CD4-positive, alpha-beta T cell (primary cell): ENCODE measurements around the gene STIMATE. TPM values are rescaled to one million over a fixed set of nuclear protein-coding genes. Genes with fewer than 3 reads are reported as not detected.
A peak's percentile ranks its signal among the peaks of the same experiment; 100 is the strongest.

Experiments
- ATAC-seq: fragments of 200-7000 bp; cut with Tn5 transposase; one replicate; pipeline ENCODE4 v1.10.0; 2022; ENCODE audit warnings: mild to moderate bottlenecking; ENCODE audit not compliant: poor library complexity
- CTCF ChIA-PET: fragments of 350-600 bp; sonication (Branson Sonifier 250); formaldehyde crosslinking; loops from one replicate; lab custom pipeline; 2021; ENCODE audit warnings: antibody characterized with exemption, inconsistent platforms; lab: Charles Lee
- POLR2A ChIA-PET: fragments of 350-600 bp; sonication (Branson Sonifier 250); formaldehyde crosslinking; loops from one replicate; lab custom pipeline; 2021; ENCODE audit warnings: antibody characterized with exemption, inconsistent platforms; lab: Charles Lee
- DNase-seq, 14 experiments: peaks; one replicate each; pipeline ENCODE4 v3.0.0-alpha.2; 2013 to 2020; ENCODE audit warnings: mixed read lengths in 2 of 14
- H3K27ac ChIP-seq, 2 donors: one replicate each; pipeline versions ENCODE4 v1.5.1 to v1.7.0; 2013; ENCODE audit warnings: low read length in 2 of 2, low read depth in 1 of 2, mild to moderate bottlenecking in 1 of 2
- H3K27me3 ChIP-seq, 2 experiments: 1 replicate in 1 of 2; 2 replicates in 1 of 2; pipeline versions ENCODE4 v1.6.1 to v1.7.0; 2013; ENCODE audit warnings: low read length in 2 of 2, control low read depth in 1 of 2, mild to moderate bottlenecking in 1 of 2, moderate library complexity in 1 of 2; ENCODE audit not compliant: insufficient read depth in 2 of 2, control insufficient read depth in 1 of 2
- H3K36me3 ChIP-seq: one replicate; pipeline ENCODE4 v1.6.1; 2013; ENCODE audit warnings: low read length, control low read depth; ENCODE audit not compliant: insufficient read depth
- H3K4me1 ChIP-seq: one replicate; pipeline ENCODE4 v1.6.1; 2013; ENCODE audit warnings: low read length, control low read depth; ENCODE audit not compliant: insufficient read depth
- H3K4me3 ChIP-seq: one replicate; pipeline ENCODE4 v1.5.1; 2013; ENCODE audit warnings: mild to moderate bottlenecking, low read length, moderate library complexity
- H3K9me3 ChIP-seq, 2 experiments: 1 replicate in 1 of 2; 2 replicates in 1 of 2; pipeline versions ENCODE4 v1.6.1 to v1.7.0; 2013; ENCODE audit warnings: low read length in 2 of 2, mild to moderate bottlenecking in 2 of 2, control low read depth in 1 of 2, moderate library complexity in 1 of 2; ENCODE audit not compliant: control insufficient read depth in 1 of 2, insufficient read depth in 1 of 2
- H3K27ac Mint-ChIP-seq: one replicate; pipeline ENCODE4 v1.8.0; 2020; ENCODE audit warnings: mixed read lengths
- H3K27me3 Mint-ChIP-seq: one replicate; pipeline ENCODE4 v1.8.0; 2021; ENCODE audit warnings: mixed read lengths
- H3K36me3 Mint-ChIP-seq: one replicate; pipeline ENCODE4 v1.8.0; 2021; ENCODE audit warnings: low read depth, mixed read lengths
- H3K4me1 Mint-ChIP-seq: one replicate; pipeline ENCODE4 v1.8.0; 2021; ENCODE audit warnings: low read depth, mixed read lengths
- H3K4me3 Mint-ChIP-seq: one replicate; pipeline ENCODE4 v1.8.0; 2020; ENCODE audit warnings: mild to moderate bottlenecking, mixed read lengths
- H3K9me3 Mint-ChIP-seq: one replicate; pipeline ENCODE4 v1.8.0; 2020; ENCODE audit warnings: mixed read lengths
- intact Hi-C, 2 experiments: fragments of 100-400 bp; cut with DNase I in 1 of 2; cut with micrococcal nuclease in 1 of 2; formaldehyde crosslinking; loops; one replicate each; pipeline versions ENCODE4 v1.15.1 to v1.9.0; 2023 to 2025; cut with DNase I, micrococcal nuclease
- total RNA-seq, 174 experiments: library from RNA in 2 of 174; stranded (reverse) in 2 of 174; gene quantifications; one replicate each; pipeline ENCODE4 v1.2.3 and lab custom pipeline; 2021 to 2026
- TF ChIP-seq, protein P1 (sequence below): fragments of 200-600 bp; IDR thresholded peaks from one replicate; pipeline ENCODE4 v1.8.0; 2022; ENCODE audit warnings: antibody characterized with exemption, mild to moderate bottlenecking

STIMATE gene
- total RNA-seq, 2 experiments from 2014 or later = 39.8 to 42.6 TPM

DNA sequence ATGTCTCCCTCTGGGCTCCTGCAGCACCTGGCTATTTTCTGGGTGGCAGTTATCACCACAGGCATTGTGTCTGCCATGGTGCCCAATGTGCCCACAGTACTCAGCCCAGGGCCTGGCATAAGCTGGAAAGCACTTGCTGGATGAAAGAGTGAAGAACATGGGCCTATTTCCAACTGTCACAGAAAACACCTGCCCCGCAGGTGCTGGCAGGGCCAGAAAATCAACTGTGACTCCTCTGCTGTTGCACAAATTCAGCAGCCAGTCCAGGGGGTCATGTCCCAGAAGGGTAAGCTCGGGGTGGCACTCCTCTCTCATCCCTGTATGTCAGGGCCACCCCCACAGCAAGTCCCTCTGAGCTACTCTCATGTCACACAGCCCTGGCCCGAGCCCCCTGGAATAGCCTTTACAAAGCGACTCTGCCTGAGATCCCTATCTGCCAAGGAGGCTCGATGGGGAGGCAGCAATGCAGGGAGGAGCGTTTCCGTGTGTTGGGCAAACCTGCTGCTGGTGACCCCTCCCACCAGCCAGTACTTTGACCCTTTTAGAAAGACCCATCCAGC is 85.8 kb downstream of the STIMATE start:
- no peaks in the 10 kb centered on the region for H3K4me1 ChIP-seq
- Mint-ChIP-seq H3K4me1 (peaks cover 12% of the 10 kb centered on the region), H3K4me3 (no peak overlapping the region), H3K9me3 (no peaks in the 10 kb centered on the region), H3K27me3 (no peaks in the 10 kb centered on the region), H3K27ac (no peak overlapping the region), H3K36me3 (no peaks in the 10 kb centered on the region)
- ATAC-seq = no peak
- H3K4me3 ChIP-seq = no peak overlapping the region
- H3K36me3 ChIP-seq = no peaks in the 10 kb centered on the region
- CTCF ChIA-PET = interaction anchor here (1.8 kb wide), 1 partner anchor 11 kb away, joined by 4 read pairs; no protein-coding TSS in a partner anchor
- POLR2A ChIA-PET = interaction anchor here (0.9 kb wide), 1 partner anchor 13 kb away, joined by 3 read pairs; no protein-coding TSS in a partner anchor
- H3K9me3 ChIP-seq = no peaks in the 10 kb centered on the region
- no peak overlapping the region for H3K27ac ChIP-seq
- H3K27me3 ChIP-seq = no peaks in the 10 kb centered on the region
- DNase-seq = no peak
- intact Hi-C loops = no loop called here
- TF ChIP-seq, protein P1, sequence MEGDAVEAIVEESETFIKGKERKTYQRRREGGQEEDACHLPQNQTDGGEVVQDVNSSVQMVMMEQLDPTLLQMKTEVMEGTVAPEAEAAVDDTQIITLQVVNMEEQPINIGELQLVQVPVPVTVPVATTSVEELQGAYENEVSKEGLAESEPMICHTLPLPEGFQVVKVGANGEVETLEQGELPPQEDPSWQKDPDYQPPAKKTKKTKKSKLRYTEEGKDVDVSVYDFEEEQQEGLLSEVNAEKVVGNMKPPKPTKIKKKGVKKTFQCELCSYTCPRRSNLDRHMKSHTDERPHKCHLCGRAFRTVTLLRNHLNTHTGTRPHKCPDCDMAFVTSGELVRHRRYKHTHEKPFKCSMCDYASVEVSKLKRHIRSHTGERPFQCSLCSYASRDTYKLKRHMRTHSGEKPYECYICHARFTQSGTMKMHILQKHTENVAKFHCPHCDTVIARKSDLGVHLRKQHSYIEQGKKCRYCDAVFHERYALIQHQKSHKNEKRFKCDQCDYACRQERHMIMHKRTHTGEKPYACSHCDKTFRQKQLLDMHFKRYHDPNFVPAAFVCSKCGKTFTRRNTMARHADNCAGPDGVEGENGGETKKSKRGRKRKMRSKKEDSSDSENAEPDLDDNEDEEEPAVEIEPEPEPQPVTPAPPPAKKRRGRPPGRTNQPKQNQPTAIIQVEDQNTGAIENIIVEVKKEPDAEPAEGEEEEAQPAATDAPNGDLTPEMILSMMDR = no peak

DNA sequence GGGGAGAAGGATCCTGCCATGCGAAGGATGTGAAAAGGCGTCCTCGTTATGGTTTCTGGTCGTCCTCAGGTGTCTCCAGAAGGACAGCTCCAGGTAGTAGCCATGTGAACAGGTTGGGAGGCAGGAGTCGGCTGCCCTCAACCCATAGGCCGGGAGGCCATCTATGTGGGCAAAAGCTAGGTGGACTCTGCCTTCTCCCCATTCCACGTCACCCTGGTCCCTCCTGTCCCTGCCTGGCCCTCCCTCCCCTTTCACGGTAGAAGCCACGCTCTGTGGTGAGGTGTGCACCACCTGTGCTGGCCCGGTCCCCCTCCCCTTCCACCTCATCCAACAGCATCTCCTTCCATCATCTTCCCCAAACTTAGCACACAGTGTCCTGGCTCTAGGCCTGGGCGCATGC is 86.4 kb downstream of the STIMATE start:
- H3K27ac ChIP-seq = no peak overlapping the region
- Mint-ChIP-seq H3K4me1 (peaks cover 12% of the 10 kb centered on the region), H3K27ac (no peak overlapping the region), H3K36me3 (no peaks in the 10 kb centered on the region), H3K27me3 (no peaks in the 10 kb centered on the region), H3K4me3 (no peak overlapping the region), H3K9me3 (no peaks in the 10 kb centered on the region)
- H3K9me3 ChIP-seq = no peaks in the 10 kb centered on the region
- ATAC-seq (no peak), DNase-seq (no peak)
- H3K4me3 ChIP-seq = no peak overlapping the region
- no peaks in the 10 kb centered on the region for H3K4me1 ChIP-seq
- TF ChIP-seq, protein P1 = no peak
- ChIA-PET CTCF (no interaction called here), POLR2A (interaction anchor here (0.9 kb wide), 1 partner anchor 14 kb away, joined by 3 read pairs; no protein-coding TSS in a partner anchor)
- intact Hi-C loops = no loop called here
- no peaks in the 10 kb centered on the region for H3K27me3 ChIP-seq
- H3K36me3 ChIP-seq = no peaks in the 10 kb centered on the region

DNA sequence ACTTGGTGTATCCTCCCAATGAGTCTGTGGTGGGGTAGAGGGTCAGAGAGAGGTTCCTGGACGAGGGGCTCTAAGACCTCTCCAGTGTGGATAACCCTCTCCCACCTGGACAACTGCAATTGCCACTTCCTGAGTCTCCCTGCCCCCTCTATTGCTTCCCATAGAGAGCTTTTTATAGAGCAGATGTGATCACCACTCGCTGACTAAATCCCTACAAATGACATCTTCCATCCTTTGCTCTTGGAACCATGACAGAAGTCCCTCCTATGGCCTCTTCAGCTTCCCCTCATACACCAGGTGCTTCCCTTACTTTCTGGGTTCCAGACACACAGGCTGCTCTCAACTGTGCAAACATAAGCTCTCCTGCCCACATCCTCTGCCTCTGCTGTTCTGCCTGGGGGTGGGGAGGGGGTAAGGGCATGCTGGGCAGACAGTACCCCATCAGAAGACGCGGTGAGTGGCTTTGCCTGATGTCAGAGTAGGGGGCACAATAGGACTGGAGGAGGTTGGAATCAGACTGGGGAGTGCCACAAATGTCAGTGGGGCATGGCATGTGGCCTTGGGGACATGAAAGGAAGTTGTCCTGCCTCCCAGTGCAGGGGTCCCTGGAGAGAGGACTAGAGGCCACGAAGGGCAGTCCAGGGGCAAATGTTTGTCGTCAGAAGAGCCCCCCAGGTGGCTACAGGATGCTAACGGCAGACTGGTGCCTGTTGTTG is 87.5 kb downstream of the STIMATE start:
- Mint-ChIP-seq H3K36me3 (no peaks in the 10 kb centered on the region), H3K27ac (no peak overlapping the region), H3K4me1 (peaks cover 12% of the 10 kb centered on the region), H3K27me3 (no peaks in the 10 kb centered on the region), H3K4me3 (no peak overlapping the region), H3K9me3 (no peaks in the 10 kb centered on the region)
- ATAC-seq = peak; percentile 21
- Histone ChIP-seq H3K4me1 (no peaks in the 10 kb centered on the region), H3K9me3 (no peaks in the 10 kb centered on the region), H3K36me3 (no peaks in the 10 kb centered on the region), H3K27ac (no peak overlapping the region), H3K4me3 (no peak overlapping the region), H3K27me3 (no peaks in the 10 kb centered on the region)
- intact Hi-C loops = no loop called here
- ChIA-PET CTCF (no interaction called here), POLR2A (no interaction called here)
- TF ChIP-seq, protein P1 = no peak
- no peak for DNase-seq
